DMS53 treated with DMSO at 0.1 percent for 48 hours (cell line): ENCODE results near the gene HDLBP.

Source experiments
- DNase-seq: peaks from one replicate; lab custom pipeline; 2025; ENCODE audit not compliant: unreplicated experiment; lab: John Stamatoyannopoulos, UW

Gene HDLBP

GRCh38 chr2:241229563-241230401 lies 85.7 kb downstream of the HDLBP start:
- DNase-seq: no peak

GRCh38 chr2:241228860-241229516 lies 86.5 kb downstream of the HDLBP start:
- DNase-seq: no peak

DNA sequence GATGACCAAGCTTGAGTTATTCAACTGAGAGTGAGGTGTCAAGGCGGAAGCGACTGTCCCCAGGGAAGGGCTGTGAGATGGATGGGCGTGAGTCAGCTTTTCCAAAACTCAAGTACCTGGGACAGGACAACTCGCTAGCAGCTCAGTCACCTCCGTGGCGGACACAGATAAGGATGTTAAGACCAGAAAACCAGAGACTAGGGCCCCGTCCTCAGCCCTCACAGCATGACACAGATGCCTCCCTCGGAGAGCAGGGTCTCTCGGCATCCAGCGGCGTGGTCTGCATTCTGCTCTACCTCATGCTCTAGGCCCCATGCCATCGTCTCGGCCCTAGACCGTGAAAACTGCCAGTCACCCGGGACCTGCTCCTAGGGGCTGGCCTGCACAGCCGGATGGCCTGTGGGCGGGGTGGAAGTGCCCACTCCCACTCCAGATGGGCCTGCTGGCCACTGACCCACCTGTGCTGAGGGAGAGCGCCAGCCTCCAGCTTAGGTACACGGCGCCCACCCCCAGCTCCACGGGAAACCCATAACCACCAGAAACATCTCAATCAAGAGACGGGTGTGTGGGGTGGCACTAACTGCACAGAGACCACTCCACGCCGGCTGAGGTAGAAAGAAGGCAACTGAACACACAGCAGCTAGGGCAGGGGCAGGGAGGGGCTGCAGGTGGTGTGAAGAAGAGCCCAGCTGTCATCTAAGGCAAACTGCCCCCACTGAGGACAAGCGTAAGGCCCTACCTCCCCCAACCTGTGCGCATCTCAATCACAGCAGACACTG lies 87.2 kb downstream of the HDLBP start:
- DNase-seq: no peak

- DNase-seq: no peak
These were observed 87.9 kb downstream of the HDLBP start for GRCh38 chr2:241227594-241227993.

DNA sequence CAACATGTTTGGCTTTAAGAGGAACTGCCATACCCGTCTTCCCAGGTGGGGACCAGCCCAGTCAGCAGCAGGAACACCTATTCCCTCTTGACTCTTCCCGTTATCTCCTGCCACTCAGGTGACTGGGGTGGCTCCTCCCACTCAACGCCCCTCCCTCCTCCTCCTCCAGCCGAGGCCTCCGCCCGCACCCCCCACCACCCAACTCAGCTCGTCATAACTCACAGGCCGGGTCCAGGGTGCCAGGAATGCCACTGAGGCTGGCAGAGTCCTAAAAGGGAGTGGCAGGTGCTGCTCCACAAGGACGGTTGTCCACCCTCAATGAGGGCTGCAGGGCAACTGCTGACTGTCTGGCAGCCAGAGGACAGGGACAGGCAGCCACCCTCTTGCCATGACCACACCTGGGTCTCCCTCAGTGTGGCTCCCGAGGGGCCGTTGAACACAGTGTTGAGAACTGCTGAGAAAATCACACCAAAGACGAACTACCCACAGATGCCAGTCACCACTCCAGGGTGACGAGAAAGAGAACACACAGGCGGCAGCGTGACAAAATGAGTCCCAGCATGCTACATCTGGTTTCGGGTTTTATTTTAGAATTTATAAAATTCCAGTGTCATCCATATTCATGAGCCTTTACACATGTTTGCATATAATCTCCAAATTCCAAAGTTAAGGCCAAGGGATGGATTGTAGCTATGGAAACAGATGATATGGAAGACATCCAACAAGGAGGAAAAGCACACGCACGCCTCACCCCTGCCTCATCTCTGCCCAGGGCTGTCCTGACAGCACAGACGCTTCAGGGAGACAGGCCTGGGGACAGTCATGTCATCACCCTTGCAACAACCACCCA lies 88.5 kb downstream of the HDLBP start:
- no peak for DNase-seq

DNA sequence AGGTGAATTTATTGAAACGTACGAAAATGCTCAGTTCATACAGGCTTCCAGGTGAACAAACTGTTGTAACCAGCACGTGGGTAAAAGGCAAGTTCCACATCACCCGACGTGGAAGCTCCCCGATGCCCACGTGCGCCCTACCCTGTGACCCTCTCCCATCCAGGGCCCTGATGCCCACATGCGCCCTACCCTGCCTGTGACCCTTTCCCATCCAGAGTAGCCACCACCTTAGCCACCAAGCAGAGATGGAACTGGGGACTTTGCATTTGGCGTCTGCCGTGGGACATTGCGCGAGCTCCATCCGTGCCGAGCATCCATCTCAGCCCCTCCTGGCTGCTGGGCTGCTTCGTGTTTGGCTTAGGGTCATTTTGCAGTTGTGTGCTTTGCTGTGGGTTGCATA lies 89.5 kb downstream of the HDLBP start:
- no peak for DNase-seq

GRCh38 chr2:241225545-241225944 lies 89.9 kb downstream of the HDLBP start:
- no peak for DNase-seq

- DNase-seq: no peak
These were observed 90.5 kb downstream of the HDLBP start for GRCh38 chr2:241224851-241225438.

- DNase-seq: no peak
These were observed 91.2 kb downstream of the HDLBP start for GRCh38 chr2:241224018-241224850.

DNA sequence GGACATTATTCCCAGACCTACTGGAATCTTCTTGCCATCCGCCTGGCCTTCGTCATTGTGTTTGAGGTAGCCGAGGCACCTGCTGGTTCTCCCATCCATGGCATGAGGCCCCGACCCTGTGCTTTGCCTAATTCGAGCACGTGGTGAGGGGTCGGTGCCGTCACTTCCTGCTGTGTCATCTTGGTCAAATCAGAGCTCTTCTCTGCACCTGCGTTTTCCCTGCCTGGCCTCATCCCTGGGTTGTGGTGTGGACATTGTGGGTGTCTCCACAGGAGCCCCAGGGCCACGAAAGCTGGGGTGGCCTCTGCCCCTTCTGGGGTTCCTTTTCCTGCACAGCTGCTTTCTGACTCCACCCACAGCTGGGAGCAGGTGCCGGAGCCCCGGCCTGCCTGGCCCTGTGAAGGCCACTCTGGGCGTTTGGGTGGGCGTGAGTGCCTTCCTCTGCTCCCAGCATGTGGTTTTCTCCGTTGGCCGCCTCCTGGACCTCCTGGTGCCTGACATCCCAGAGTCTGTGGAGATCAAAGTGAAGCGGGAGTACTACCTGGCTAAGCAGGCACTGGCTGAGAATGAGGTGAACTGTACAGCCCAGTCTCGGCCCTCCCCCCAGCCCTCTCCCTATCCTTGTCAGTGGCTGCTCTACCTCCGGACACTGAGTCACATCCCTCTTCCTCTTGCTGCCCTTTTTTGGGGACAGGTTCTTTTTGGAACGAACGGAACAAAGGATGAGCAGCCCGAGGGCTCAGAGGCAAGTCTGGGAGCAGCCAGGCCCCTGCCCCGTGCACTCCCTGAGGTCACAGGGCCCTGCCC lies 92.1 kb downstream of the HDLBP start:
- DNase-seq: no peak

- no peak for DNase-seq
These were observed 95.6 kb downstream of the HDLBP start for GRCh38 chr2:241219856-241220356.

- no peak for DNase-seq
These were observed 96.5 kb downstream of the HDLBP start for GRCh38 chr2:241219030-241219382.

GRCh38 chr2:241218131-241219029 lies 97.1 kb downstream of the HDLBP start:
- DNase-seq: no peak

DNA sequence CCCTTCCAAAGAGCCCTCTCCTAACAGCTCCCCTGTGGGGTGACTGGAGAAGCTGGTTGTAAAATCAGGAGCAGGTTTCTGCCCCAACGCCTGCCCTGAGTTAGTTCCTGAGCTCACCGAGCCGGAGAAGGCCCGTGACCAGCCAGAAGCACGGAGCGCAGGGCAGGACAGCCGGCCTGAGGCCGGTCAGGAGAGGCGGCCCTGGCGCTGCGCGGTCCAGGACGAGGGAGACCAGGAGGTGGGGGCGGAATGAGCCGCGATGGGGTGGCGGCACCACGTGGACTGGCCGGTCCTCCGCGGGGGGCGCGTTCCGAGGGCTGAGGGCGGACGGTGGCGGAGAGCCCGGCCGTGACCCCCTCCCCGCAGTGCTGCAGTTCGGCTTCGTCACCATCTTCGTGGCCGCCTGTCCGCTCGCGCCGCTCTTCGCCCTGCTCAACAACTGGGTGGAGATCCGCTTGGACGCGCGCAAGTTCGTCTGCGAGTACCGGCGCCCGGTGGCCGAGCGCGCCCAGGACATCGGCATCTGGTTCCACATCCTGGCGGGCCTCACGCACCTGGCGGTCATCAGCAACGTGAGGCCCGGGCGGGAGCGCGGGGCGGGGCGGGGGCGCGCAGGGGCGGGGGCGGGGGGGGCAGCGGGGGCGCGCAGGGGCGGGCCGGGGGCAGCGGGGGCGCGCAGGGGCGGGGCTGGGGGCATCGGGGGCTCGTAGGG lies 98.0 kb downstream of the HDLBP start:
- peak; percentile 64 for DNase-seq

DNA sequence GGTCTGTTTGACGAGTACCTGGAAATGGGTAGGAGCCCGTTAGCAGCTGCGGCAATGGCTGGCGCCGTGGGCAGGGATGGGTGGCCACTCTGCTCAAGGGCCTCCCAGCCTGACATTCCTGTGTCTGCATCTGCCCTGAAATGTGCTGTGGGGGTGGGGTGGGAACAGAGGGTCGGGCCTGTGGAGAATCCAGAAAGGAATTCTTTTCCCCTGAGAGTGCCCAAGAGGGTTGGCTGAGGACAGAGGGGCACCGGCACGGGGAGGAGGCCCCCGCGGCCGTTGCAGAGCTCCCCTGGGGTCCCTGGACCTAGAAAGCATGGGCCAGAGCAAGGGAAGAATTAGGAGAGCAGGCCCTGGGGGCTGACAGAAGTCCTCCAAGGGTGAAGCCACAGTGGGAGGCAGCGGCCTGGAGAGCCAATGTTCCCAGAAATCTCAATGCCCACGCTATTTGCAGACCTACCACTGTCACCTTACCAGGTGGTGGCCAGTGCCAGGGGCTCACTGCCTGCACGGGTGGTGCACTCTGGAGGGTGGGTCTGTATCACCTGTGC lies 99.2 kb downstream of the HDLBP start:
- no peak for DNase-seq

DNA sequence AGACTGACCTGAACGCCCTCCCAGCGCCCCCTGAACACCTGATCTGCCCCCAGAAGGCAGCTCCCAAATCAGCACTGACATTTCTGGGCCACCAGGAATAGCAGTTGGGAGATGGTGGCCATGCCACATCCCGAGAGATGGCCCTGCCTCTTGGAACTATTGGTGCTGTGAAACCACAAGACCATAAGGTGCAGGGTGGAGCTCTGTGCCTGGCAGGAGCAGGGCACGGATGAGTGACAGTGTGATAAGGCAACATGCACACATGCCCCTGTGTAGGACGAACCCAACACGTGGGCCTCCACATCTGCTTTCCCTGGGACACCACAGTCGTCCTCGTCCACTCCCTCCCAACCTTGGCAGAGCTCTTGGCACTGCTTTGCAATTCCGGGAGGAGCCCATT lies 100.1 kb downstream of the HDLBP start:
- DNase-seq: no peak

- DNase-seq: no peak
These were observed 100.7 kb downstream of the HDLBP start for GRCh38 chr2:241214766-241215165.
